Caco-2 (cell line): Measurements from ENCODE around the gene C1QTNF8. TPM values are rescaled to one million over a fixed set of nuclear protein-coding genes. Genes with fewer than 3 reads are reported as not detected.

ENCODE experiments used
- BruUV-seq: library from RNA; stranded (reverse); fragments of 400-500 nt; replicated peaks from 2 replicates; lab custom pipeline; 2021; lab: Mats Ljungman, UMichigan
- CTCF ChIA-PET: fragments of 300-600 bp; sonication (Branson Sonifier 250); formaldehyde crosslinking; loops from one replicate; lab custom pipeline; 2022; ENCODE audit warnings: antibody characterized with exemption; lab: Charles Lee
- POLR2A ChIA-PET: fragments of 300-600 bp; sonication (Branson Sonifier 250); formaldehyde crosslinking; loops from one replicate; lab custom pipeline; 2022; ENCODE audit warnings: antibody characterized with exemption; lab: Charles Lee
- DNase-seq, 2 experiments: peaks; one replicate each; pipeline versions ENCODE4 v3.0.0 to v3.0.0-alpha.2; 2020 to 2022
- H3K27me3 ChIP-seq: replicated peaks from 2 replicates; pipeline ENCODE4 v1.6.0; 2011; ENCODE audit warnings: low read length; ENCODE audit not compliant: control insufficient read depth, insufficient read depth
- H3K36me3 ChIP-seq: 2 replicates; pipeline ENCODE4 v1.5.1; 2011; ENCODE audit warnings: low read length; ENCODE audit not compliant: control insufficient read depth, insufficient read depth
- H3K4me1 ChIP-seq: fragments of 250-450 bp; sonication (Bioruptor Pico); 2 replicates; pipeline ENCODE4 v1.5.1; 2020; ENCODE audit warnings: mild to moderate bottlenecking
- H3K4me3 ChIP-seq: 2 replicates; pipeline ENCODE4 v1.5.1; 2011; ENCODE audit warnings: low read depth, mild to moderate bottlenecking, control low read depth, low read length
- H3K9me3 ChIP-seq: fragments of 250-450 bp; sonication (Bioruptor Pico); 2 replicates; pipeline ENCODE4 v1.5.1; 2020; ENCODE audit warnings: mild to moderate bottlenecking, moderate library complexity
- H3K27ac Mint-ChIP-seq: one replicate; pipeline ENCODE4 v1.8.0; 2022; ENCODE audit warnings: mixed read lengths; ENCODE audit not compliant: unreplicated experiment
- H3K27me3 Mint-ChIP-seq: one replicate; pipeline ENCODE4 v1.8.0; 2022; ENCODE audit warnings: mixed read lengths; ENCODE audit not compliant: insufficient read depth, unreplicated experiment
- H3K36me3 Mint-ChIP-seq: one replicate; pipeline ENCODE4 v1.8.0; 2022; ENCODE audit warnings: mild to moderate bottlenecking, mixed read lengths; ENCODE audit not compliant: insufficient read depth, unreplicated experiment
- H3K4me1 Mint-ChIP-seq: one replicate; pipeline ENCODE4 v1.8.0; 2022; ENCODE audit warnings: low read depth, mixed read lengths; ENCODE audit not compliant: unreplicated experiment
- H3K4me3 Mint-ChIP-seq: one replicate; pipeline ENCODE4 v1.8.0; 2022; ENCODE audit warnings: mild to moderate bottlenecking, moderate library complexity, mixed read lengths; ENCODE audit not compliant: unreplicated experiment
- H3K9me3 Mint-ChIP-seq: one replicate; pipeline ENCODE4 v1.8.0; 2022; ENCODE audit warnings: mixed read lengths; ENCODE audit not compliant: unreplicated experiment
- intact Hi-C: fragments of 100-400 bp; cut with micrococcal nuclease; formaldehyde crosslinking; loops from one replicate; pipeline ENCODE4 v1.10.0; 2022; ENCODE audit not compliant: unreplicated experiment
- total RNA-seq: library from RNA; stranded (reverse); gene quantifications from 2 replicates; pipeline ENCODE4 v1.2.3, GENCODE V29; 2022
- TF ChIP-seq, protein P1 (sequence below), 2 experiments: fragments of 200-600 bp in 1 of 2; IDR thresholded peaks; 1 replicate in 1 of 2; 2 replicates in 1 of 2; pipeline versions ENCODE4 v1.5.1 to v1.8.0; 2011 to 2022; ENCODE audit warnings: antibody characterized with exemption in 1 of 2, control low read depth in 1 of 2, inconsistent platforms in 1 of 2, low read depth in 1 of 2, low read length in 1 of 2, mild to moderate bottlenecking in 1 of 2, moderate library complexity in 1 of 2; ENCODE audit not compliant: insufficient read depth in 1 of 2, severe bottlenecking in 1 of 2, unreplicated experiment in 1 of 2

The C1QTNF8 gene
- total RNA-seq, 1 experiment from 2014 or later: not detected

DNA sequence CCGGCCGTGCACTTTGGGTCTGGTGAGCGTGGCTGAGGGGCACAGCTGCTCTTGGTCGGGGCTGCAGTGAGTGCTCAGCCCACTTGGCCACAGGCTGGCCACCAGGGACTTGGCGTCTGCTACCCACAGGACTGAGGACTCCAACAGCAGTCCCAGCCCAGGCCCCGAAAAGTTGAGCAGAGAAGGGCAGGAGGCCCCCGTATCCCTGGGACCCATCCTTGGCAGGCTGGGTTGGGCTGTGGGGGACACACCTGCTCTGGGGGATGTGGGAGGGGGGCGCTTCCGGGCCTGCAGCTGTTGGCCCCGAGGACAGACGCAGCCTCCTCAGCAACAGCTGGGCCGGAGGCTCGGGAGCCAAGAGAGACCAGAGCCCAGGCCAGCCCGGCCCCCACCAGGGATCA lies 42.9 kb downstream of the C1QTNF8 start:
- ChIA-PET POLR2A (no interaction called here), CTCF (no interaction called here)
- Histone ChIP-seq H3K27me3 (no peaks in the 10 kb centered on the region), H3K9me3 (no peaks in the 10 kb centered on the region), H3K4me3 (no peak overlapping the region), H3K4me1 (peaks cover 5% of the 10 kb centered on the region; the same call in 1 of the 2 replicates), H3K36me3 (no peaks in the 10 kb centered on the region)
- H3K4me3 Mint-ChIP-seq: no peak overlapping the region
- H3K27me3 Mint-ChIP-seq: no peaks in the 10 kb centered on the region
- no peaks in the 10 kb centered on the region for H3K9me3 Mint-ChIP-seq
- DNase-seq: no peak
- TF ChIP-seq, protein P1, sequence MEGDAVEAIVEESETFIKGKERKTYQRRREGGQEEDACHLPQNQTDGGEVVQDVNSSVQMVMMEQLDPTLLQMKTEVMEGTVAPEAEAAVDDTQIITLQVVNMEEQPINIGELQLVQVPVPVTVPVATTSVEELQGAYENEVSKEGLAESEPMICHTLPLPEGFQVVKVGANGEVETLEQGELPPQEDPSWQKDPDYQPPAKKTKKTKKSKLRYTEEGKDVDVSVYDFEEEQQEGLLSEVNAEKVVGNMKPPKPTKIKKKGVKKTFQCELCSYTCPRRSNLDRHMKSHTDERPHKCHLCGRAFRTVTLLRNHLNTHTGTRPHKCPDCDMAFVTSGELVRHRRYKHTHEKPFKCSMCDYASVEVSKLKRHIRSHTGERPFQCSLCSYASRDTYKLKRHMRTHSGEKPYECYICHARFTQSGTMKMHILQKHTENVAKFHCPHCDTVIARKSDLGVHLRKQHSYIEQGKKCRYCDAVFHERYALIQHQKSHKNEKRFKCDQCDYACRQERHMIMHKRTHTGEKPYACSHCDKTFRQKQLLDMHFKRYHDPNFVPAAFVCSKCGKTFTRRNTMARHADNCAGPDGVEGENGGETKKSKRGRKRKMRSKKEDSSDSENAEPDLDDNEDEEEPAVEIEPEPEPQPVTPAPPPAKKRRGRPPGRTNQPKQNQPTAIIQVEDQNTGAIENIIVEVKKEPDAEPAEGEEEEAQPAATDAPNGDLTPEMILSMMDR (IDR thresholded peaks at IDR 0.05; ENCODE audit: insufficient read depth in 1 of 2, low read depth in 1 of 2, low read length in 1 of 2, severe bottlenecking in 1 of 2, unreplicated experiment in 1 of 2): no peak
- H3K4me1 Mint-ChIP-seq: no peaks in the 10 kb centered on the region
- no peaks in the 10 kb centered on the region for H3K36me3 Mint-ChIP-seq
- no TSS peak for BruUV-seq
- intact Hi-C loops: no loop called here
- H3K27ac Mint-ChIP-seq: no peak overlapping the region

DNA sequence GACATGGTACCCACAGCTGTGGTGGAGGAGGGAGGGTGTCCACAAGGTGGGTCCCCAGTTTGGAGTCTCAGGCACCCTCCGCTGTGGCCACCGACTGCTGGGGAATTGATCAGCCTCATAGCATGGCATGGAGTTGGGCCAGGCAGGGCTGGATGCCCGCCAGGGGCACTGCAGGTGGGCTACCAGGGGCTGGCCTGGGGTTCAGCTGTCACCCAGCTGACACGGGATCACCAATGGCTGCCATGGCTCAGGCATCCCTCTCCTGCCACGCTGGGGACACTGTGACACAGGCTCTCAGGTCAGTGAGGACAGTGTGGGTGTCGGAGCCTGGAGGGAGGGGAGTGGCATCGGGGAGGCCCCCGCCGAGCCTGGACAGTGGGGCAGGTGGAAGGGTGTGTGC lies 43.3 kb downstream of the C1QTNF8 start:
- H3K27ac Mint-ChIP-seq: no peak overlapping the region
- Histone ChIP-seq H3K9me3 (no peaks in the 10 kb centered on the region), H3K4me1 (peaks cover 5% of the 10 kb centered on the region; the same call in 1 of the 2 replicates), H3K27me3 (no peaks in the 10 kb centered on the region), H3K36me3 (no peaks in the 10 kb centered on the region), H3K4me3 (no peak overlapping the region)
- no TSS peak for BruUV-seq
- TF ChIP-seq, protein P1 (IDR thresholded peaks at IDR 0.05; ENCODE audit: insufficient read depth in 1 of 2, low read depth in 1 of 2, low read length in 1 of 2, severe bottlenecking in 1 of 2, unreplicated experiment in 1 of 2): no peak
- no peak for DNase-seq
- H3K4me1 Mint-ChIP-seq: no peaks in the 10 kb centered on the region
- intact Hi-C loops: no loop called here
- no peak overlapping the region for H3K4me3 Mint-ChIP-seq
- H3K36me3 Mint-ChIP-seq: no peaks in the 10 kb centered on the region
- CTCF ChIA-PET: no interaction called here
- no peaks in the 10 kb centered on the region for H3K9me3 Mint-ChIP-seq
- H3K27me3 Mint-ChIP-seq: no peaks in the 10 kb centered on the region
- POLR2A ChIA-PET: no interaction called here

DNA sequence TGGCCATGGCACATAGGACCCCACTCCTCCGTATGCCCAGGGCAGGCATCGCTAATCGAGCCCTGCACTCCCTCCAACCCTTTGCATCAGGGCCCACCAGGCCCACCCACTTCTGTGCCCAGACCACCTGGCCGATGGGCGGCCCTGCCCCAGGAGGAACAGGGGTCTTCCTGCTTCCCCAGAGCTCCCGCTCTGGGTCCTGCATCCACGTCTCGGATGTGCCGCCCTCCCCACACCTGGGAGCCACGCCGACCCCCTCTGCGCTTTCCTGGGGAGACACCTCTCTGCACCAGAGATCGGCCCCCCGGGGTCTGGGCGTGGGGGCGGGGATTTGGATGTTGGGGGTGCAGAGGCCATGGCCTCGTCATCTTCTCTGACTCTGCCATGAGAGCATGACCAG lies 44.6 kb downstream of the C1QTNF8 start:
- H3K36me3 Mint-ChIP-seq: no peaks in the 10 kb centered on the region
- H3K4me1 Mint-ChIP-seq: no peaks in the 10 kb centered on the region
- H3K9me3 ChIP-seq: no peaks in the 10 kb centered on the region
- TF ChIP-seq, protein P1 (IDR thresholded peaks at IDR 0.05; ENCODE audit: insufficient read depth in 1 of 2, low read depth in 1 of 2, low read length in 1 of 2, severe bottlenecking in 1 of 2, unreplicated experiment in 1 of 2): no peak
- no peaks in the 10 kb centered on the region for H3K9me3 Mint-ChIP-seq
- H3K27ac Mint-ChIP-seq: no peak overlapping the region
- POLR2A ChIA-PET: no interaction called here
- no peak for DNase-seq
- no peak overlapping the region for H3K4me3 Mint-ChIP-seq
- H3K4me1 ChIP-seq: peaks cover 5% of the 10 kb centered on the region; the same call in 1 of the 2 replicates
- CTCF ChIA-PET: no interaction called here
- H3K36me3 ChIP-seq: no peaks in the 10 kb centered on the region
- no TSS peak for BruUV-seq
- H3K27me3 Mint-ChIP-seq: no peaks in the 10 kb centered on the region
- H3K27me3 ChIP-seq: no peaks in the 10 kb centered on the region
- intact Hi-C loops: no loop called here
- no peak overlapping the region for H3K4me3 ChIP-seq
